GM21529 (cell line): ENCODE data around the gene FBXO42.
"Not testable (repeated sequence)": the region's sequence is repeated elsewhere in the genome, so short reads cannot be mapped to it uniquely, and the experiment has no call there.

Source experiments
- ATAC-seq: cut with Tn5 transposase; IDR thresholded peaks from one replicate; pipeline ENCODE4 v1.9.1; 2021; ENCODE audit not compliant: unreplicated experiment

Gene FBXO42

DNA sequence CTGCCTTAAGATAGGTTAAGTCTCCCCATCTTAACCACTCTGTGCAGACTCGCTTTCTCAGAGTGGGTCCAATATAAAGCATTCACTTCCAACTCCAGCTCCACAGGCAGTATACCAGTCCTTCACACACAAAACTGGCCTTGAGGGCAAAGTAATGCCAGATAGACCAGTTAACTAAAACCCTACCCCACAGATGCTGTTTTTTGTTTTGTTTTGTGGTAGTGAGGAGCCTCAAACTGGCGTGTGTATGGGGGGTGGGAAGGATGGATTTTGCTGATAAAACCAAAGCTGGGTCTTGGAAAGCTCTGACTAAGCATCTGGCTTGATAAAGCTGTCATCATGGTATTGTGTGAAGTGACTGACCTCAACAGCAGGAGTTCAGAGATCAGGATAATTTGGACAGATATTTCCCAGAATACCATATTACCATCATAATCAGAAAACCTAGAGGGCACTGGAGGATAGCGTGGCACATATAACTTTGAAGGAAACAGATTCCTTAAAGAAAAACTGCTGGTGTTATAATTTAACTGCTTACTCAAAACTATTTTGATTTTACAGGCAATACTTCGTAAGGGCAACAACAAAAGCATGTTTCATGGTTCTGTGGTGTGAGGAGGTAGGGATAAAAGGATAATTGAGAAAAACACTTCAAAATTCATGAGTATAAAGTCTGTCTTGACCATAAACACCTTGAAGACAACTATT lies 85.7 kb downstream of the FBXO42 start:
- ATAC-seq = no peak

DNA sequence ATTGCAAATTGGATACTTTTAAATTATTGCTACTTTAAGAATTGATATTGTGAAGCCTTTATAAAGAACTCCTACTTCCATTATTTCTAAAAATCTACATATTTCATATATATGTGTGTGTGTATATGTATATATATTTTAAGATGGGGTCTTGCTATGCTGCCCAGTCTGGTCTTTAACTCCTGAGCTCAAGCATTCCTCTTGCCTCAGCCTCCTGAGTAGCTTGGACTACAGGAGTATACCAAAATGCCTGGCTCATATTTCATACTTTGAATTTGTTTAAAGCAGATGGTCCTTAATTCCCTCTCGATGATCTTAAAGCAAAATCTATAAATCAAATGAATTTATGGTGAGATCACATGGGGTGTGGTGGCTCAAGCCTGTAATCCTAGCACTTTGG lies 90.2 kb downstream of the FBXO42 start:
- ATAC-seq = no peak

DNA sequence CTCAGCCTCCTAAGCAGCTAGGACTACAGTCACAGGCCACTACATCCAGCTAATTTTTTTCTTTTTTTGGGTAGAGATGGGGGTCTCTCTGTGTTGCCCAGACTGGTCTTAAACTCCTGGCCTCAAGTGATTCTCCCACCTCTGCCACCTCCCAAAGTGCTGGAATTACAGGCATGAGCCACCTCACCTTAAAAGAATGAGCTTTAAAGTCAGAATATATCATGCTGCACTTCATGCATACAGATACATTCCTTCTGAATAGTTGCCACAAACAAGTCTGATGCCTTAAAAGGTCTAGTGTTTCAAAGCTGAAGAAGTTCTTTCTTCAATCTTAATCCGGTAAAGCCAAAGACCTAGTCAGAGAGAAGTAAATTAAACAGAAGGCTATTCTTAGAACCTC lies 91.5 kb downstream of the FBXO42 start:
- no peak for ATAC-seq

DNA sequence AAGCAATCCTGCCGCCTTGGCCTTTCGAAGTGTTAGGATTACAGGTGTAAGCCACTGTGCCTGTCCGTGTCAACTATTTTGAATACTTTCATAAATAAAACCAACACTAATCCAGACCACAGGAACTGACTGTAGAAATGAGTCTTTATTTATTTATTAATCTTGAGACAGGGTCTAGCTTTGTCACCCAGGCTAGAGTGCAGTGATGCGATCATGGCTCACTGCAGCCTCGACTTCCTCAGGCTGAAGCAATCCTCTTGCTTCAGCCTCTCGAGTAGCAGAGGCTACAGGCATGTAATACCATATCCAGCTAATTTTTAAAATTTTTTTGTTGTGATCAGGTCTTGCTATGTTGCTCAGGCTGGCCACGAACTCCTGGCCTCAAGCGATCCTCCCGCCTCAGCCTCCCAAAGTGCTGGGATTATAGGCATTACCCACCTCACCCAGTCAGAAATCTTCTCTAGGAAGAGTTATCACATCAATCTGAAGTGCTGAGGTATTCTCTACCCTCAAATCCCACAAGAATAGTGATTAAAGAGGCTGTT lies 93.6 kb downstream of the FBXO42 start:
- no peak for ATAC-seq

- ATAC-seq = no peak
Observed at GRCh38 chr1:16257968-16258367, 94.3 kb downstream of the FBXO42 start.

GRCh38 chr1:16257556-16257955 lies 94.7 kb downstream of the FBXO42 start:
- not testable (repeated sequence) for ATAC-seq

DNA sequence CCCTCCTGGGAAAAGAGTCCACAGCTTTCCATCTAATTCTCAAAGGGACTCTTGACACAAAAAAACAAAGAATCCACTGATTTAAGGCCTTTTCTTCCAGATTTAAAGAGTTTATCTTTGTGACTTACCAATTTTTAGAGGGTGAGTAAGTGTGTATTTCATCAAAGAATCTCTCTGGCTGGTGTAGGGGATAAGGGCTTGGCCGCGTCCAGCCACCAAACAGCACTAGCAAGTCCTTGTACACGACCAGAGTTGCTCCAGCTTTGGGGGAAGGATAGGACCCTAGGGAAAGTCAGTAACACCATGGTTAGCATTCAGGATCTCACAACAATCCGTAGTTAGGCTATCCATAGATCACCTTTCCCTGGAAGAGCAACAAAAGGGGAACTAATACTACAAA lies 95.8 kb downstream of the FBXO42 start:
- ATAC-seq = no peak

DNA sequence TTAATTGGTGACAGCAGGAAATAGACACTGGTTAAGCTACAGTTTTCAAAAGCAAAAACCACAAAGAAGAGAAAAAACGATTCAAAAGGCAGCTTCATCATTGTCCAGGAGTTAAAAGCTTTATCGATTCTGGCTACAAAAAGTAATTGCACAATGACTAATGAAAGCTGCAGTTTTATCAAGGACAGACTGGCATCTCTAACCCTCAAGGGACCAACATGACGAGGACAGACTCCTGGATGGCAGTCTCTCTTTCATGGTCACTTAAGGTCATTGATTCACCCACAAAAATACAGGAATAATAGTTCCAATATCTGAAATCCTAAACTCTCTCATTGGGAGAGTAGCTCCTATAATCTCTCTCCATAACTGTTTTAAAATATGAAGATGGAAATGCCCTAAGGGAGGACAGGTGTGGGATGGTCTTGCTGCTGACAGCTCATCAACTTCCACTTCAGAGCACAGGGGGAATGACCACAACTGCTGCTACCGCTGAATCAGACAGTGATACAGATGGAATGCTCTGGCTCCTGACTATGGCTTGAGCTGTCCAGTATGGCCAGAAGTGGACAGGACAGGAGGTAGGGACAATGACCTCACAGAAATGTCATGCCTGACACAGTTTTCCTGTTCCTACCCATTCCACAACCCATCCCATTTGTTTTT lies 97.9 kb downstream of the FBXO42 start:
- no peak for ATAC-seq

GRCh38 chr1:16253332-16253922 lies 98.9 kb downstream of the FBXO42 start:
- no peak for ATAC-seq

DNA sequence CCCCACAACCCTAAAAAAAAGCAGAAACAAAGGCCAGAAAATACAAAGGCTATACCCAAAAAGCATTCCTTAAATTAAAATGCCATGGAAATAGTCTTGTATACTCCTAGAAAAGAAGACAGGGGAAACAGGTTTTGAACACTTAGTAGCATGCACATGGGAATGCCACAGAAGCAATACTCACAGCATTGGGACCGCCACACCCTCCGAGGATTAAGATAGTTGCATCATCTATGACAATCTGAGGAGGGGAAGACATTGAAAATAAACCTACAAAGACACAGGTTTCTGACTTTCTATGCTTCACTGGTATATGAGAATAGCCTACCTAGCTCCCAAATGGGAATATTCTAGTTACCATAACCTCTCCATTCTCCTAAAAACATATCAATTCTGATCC lies 99.4 kb downstream of the FBXO42 start:
- ATAC-seq = no peak

GRCh38 chr1:16251381-16251780 lies 100.9 kb downstream of the FBXO42 start:
- ATAC-seq = no peak

DNA sequence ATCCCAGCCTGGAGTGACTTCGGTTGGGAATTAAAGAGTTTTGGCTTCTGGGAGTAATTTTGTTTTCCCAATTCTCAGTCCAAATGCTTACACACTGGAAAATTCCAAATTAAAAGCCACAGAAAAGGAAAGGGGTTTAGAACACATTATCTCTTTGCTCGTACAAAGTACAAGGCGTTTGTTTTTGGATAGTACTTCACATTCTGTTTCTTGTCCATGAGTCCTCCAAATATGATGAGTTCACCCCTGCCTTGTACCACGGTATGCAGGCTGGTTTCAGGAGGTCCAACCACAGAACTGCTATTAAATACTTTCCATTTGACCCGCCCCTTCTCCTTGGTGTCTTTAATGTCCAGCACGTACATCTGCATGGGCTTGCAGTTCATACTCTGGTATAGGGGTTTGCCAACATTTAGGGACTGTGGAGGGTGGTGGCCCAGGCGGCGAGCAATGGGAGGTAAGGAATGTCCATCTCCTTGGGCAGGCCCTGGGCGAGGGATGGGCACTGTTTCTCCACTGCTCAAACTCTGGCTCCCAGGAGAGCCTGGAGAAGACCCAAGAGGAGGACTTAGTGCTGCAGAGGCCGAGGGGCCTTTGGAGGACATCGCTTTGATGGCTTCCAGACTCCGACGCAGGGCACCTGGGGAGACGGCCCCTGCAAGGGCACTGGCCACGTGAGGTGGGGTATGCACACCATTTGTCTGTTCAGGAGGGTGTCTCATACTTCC lies 101.6 kb downstream of the FBXO42 start:
- ATAC-seq = no peak

DNA sequence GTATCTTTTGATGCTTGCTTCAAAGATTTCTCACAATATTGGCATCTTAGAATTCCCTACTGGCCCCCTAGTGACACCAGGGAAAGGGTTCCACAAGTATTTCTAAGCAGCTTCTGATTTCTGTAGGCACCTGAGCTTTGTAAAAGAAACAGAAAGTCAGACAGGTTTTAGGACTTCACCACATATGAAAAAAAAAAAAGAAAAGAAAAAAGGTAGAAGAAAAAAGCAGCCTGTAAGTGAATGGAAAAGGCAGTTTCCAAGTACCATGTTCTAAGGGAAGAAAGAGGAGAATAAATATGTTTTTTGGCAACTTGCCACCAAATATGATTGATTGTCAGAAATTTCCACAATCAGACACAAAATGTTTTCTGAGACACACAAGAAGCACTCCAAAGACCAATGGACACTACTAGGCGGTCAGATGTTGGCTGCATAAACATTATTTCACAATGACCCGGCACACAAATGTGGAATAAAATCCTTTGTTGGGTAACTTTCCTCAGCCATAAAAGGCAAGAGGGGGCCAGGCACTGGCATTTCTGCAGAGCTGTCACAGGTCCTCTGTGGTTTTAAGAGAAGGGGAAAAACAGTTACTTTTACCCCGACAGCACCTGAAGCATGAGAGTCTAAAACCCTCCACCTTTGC lies 102.6 kb downstream of the FBXO42 start:
- no peak for ATAC-seq

- ATAC-seq = peak; percentile 63
Observed at GRCh38 chr1:16248603-16249516, 103.4 kb downstream of the FBXO42 start.

GRCh38 chr1:16248007-16248436 lies 104.3 kb downstream of the FBXO42 start:
- no peak for ATAC-seq

DNA sequence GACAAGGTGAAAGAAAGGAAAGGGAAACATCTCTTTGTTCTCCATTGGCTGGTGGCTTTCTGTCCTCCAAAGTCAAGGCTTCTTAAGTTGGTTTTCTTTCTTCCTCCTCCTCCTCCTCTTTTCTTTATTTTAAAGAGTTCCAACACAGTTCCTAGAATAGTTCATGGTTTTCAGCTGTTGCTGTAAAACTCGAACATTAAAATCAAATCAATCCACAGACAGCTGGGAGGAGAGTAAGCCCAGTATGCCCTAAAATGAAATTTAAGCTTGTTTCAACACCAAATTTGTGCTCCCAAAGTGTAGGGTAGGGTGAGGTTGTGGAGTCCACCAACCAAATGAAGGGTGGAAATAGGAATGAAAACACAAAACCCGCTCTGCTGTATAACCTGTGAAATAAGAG lies 104.8 kb downstream of the FBXO42 start:
- ATAC-seq = no peak

- no peak for ATAC-seq
Observed at GRCh38 chr1:16246961-16247360, 105.3 kb downstream of the FBXO42 start.

GRCh38 chr1:16246239-16246638 lies 106.0 kb downstream of the FBXO42 start:
- not testable (repeated sequence) for ATAC-seq

DNA sequence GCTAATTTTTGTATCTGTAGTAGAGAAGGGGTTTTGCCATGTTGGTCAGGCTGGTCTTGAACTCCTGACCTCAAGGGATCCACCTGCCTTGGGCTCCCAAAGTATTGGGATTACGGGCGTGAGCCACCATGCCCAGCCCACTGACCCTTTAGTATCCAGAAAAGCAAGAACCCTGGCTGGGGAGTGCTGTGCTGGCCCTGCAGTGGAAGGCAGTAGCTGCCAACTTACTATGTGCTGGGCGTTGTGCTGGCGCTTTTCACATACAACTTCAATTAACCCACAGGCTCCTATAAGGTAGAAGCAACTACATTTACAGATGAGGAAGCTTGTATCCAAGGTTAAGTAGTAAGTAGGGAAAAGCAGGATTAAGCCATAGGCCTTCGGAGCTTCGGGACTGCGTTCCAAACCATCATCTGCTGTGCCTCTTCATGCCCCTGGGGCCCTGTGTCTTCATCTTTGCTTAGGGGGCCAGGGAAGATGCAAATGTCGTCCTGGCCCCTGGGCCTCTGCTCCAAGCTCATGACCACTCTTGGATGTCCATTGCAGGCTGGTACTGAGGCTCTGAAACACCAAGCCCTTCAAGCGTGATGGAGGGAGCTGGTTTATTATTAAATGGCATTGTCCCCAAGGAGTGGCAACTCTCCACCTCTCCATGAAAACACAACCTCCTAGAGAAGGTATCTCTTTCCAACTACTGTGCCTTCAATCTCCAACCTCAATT lies 106.6 kb downstream of the FBXO42 start:
- no peak for ATAC-seq
